Neural progenitor cell (in vitro differentiated cells): ENCODE results near the gene ZCWPW2.

ENCODE experiments used
- EZH2 ChIP-seq: fragments of 200-600 bp; sonication (generic); IDR thresholded peaks from 2 replicates; pipeline ENCODE4 v1.6.1; 2017; ENCODE audit warnings: antibody characterized with exemption, mild to moderate bottlenecking, moderate library complexity
- TF ChIP-seq, protein P1 (sequence below): fragments of 200-600 bp; sonication (generic); IDR thresholded peaks from 2 replicates; pipeline ENCODE4 v1.5.1; 2017; ENCODE audit warnings: antibody characterized with exemption, mild to moderate bottlenecking

DNA sequence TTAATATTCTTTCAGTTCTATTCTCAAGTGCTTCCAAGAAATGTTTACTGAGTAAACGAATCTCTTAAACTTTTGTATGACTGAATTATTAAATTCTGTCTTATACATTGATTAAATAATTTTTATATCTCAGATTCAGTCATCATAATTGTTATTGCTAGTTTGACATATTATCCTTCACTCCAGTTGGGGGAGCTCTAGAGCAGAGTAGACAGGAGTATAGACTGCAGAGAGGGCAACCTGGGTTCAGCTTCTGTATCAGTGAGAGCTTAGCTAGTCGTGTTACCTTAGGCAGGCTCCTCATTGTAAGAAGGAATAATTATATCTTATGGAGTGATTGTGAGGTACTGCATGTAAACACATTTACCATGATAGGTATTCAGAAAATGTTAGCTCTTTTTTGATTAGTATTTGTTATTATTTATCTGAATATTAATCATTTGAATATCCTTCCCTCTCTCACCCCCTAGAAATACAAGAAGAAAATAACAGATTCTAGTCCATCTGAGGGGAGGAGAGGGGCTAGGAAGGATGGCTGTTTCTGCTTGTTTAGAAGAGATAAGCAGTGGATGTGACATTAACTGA is 31.0 kb upstream of the ZCWPW2 start:
- TF ChIP-seq, protein P1, sequence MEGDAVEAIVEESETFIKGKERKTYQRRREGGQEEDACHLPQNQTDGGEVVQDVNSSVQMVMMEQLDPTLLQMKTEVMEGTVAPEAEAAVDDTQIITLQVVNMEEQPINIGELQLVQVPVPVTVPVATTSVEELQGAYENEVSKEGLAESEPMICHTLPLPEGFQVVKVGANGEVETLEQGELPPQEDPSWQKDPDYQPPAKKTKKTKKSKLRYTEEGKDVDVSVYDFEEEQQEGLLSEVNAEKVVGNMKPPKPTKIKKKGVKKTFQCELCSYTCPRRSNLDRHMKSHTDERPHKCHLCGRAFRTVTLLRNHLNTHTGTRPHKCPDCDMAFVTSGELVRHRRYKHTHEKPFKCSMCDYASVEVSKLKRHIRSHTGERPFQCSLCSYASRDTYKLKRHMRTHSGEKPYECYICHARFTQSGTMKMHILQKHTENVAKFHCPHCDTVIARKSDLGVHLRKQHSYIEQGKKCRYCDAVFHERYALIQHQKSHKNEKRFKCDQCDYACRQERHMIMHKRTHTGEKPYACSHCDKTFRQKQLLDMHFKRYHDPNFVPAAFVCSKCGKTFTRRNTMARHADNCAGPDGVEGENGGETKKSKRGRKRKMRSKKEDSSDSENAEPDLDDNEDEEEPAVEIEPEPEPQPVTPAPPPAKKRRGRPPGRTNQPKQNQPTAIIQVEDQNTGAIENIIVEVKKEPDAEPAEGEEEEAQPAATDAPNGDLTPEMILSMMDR, result peak; percentile 78
- no peak for TF ChIP-seq EZH2
